Stimulated activated CD4-positive, alpha-beta T cell treated with anti-CD3 and anti-CD28 coated beads, TNF-alpha, amount 100 ng/mL, for 24 hours (primary cell): ENCODE measurements around the gene C6orf132.
"Not testable (repeated sequence)": the region's sequence is repeated elsewhere in the genome, so short reads cannot be mapped to it uniquely, and the experiment has no call there.

Experiments
- DNase-seq, 3 experiments: peaks; one replicate each; pipeline ENCODE4 v3.0.0-alpha.2; 2020; ENCODE audit warnings: low read depth in 3 of 3

C6orf132 gene

GRCh38 chr6:42142118-42142835 lies at the start of gene C6orf132:
Gene C6orf132, minus strand, starts transcription at chr6:42142620. Its CDS starts 176 bp downstream, at chr6:42142444.
- no peak for DNase-seq

- no peak for DNase-seq
Measured at GRCh38 chr6:42190554-42191183, 48.2 kb upstream of the C6orf132 start.

- no peak for DNase-seq
Measured at GRCh38 chr6:42188406-42188805, 46.0 kb upstream of the C6orf132 start.

GRCh38 chr6:42185597-42185996 lies 43.2 kb upstream of the C6orf132 start:
- DNase-seq: no peak

- DNase-seq: no peak
Measured at GRCh38 chr6:42184475-42184874, 42.1 kb upstream of the C6orf132 start.

GRCh38 chr6:42182101-42182500 lies 39.7 kb upstream of the C6orf132 start:
- DNase-seq: no peak

- DNase-seq: peak in 1 of 3 experiments; percentile 20
Measured at GRCh38 chr6:42179945-42180313, 37.5 kb upstream of the C6orf132 start.

- no peak for DNase-seq
Measured at GRCh38 chr6:42179261-42179944, 37.0 kb upstream of the C6orf132 start.

- no peak for DNase-seq
Measured at GRCh38 chr6:42177514-42178364, 35.3 kb upstream of the C6orf132 start.

GRCh38 chr6:42176981-42177380 lies 34.6 kb upstream of the C6orf132 start:
- DNase-seq: no peak

GRCh38 chr6:42175860-42176259 lies 33.4 kb upstream of the C6orf132 start:
- DNase-seq: no peak

- no peak for DNase-seq
Measured at GRCh38 chr6:42173101-42173500, 30.7 kb upstream of the C6orf132 start, which contains the start of gene GUCA1A. Gene GUCA1A, plus strand, starts transcription at chr6:42173364. Its CDS starts 250 bp downstream, at chr6:42173614.

GRCh38 chr6:42171813-42172581 lies 29.6 kb upstream of the C6orf132 start:
- no peak for DNase-seq

GRCh38 chr6:42169780-42170179 lies 27.4 kb upstream of the C6orf132 start:
- not testable (repeated sequence) for DNase-seq

GRCh38 chr6:42168650-42169049 lies 26.2 kb upstream of the C6orf132 start:
- DNase-seq: no peak

GRCh38 chr6:42166444-42167141 lies 24.2 kb upstream of the C6orf132 start:
- DNase-seq: peak; percentile 55 to 75 (median 66)

- no peak for DNase-seq
Measured at GRCh38 chr6:42165016-42165415, 22.6 kb upstream of the C6orf132 start.

- DNase-seq: no peak
Measured at GRCh38 chr6:42163981-42164380, 21.6 kb upstream of the C6orf132 start.

GRCh38 chr6:42162812-42163211 lies 20.4 kb upstream of the C6orf132 start:
- DNase-seq: no peak

- no peak for DNase-seq
Measured at GRCh38 chr6:42162384-42162783, 20.0 kb upstream of the C6orf132 start.
